ENCODE data around the gene PRR23E. TPM values are rescaled to one million over a fixed set of nuclear protein-coding genes. Genes with fewer than 3 reads are reported as not detected.

PRR23E gene
- total and polyA plus RNA-seq, 10 of the 15 experiments (the other 5 are each of a cell fraction or from before 2014, with no cell fraction given): not detected

DNA sequence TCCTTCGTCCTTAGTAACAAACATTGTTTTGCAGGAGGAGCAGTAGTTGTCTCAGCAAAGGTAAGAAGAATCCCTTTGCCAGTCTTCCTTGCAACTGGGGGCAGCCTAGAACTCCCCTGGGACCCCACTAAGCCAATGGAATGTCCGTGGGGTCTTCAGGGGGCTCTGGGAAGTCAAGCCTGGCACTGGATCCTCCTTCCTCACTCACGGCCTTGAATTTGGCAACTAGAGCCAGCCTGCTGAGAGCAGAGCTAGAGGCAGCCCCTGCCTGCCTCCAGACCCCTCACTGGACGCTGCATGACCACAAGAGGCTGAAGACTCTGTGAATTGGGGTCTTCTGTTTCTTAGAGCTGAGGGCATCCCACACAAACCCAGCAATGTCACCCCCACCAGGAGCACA is 18.6 kb upstream of the PRR23E start:
- ChIA-PET RAD21 (ENCODE audit: unreplicated experiment) (no interaction called here), POLR2A (no interaction called here), CTCF (no interaction called here), SMC1A (ENCODE audit: uncharacterized antibody, unreplicated experiment) (no interaction called here)
- no peak overlapping the region for H3K4me2 ChIP-seq (ENCODE audit: control insufficient read depth, insufficient read depth)
- TF ChIP-seq YY1 (IDR thresholded peaks at IDR 0.05; ENCODE audit: low read depth, low read length) (no peak), RBBP5 (conservative IDR thresholded peaks at IDR 0.05) (no peak)
- TF ChIP-seq, protein P1, sequence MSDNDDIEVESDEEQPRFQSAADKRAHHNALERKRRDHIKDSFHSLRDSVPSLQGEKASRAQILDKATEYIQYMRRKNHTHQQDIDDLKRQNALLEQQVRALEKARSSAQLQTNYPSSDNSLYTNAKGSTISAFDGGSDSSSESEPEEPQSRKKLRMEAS (IDR thresholded peaks at IDR 0.05; ENCODE audit: low read depth, low read length): no peak
- BruUV-seq (replicated peaks): no TSS peak
- FAIRE-seq (no peak), DNase-seq (ENCODE audit: low read depth, low spot score) (no peak), ATAC-seq (no peak)
- WGBS (ENCODE audit: insufficient coverage, insufficient replicate concordance, low lambda C conversion rate, missing lambda C conversion rate): 0% methylated on average over 4 of the region's 4 CpGs
- H3K9me3 ChIP-seq (replicated peaks; ENCODE audit: control insufficient read depth, insufficient read depth, low read length): no peaks in the 10 kb centered on the region; the same call in 2 of the 3 replicates
- H3K27ac ChIP-seq (ENCODE audit: control insufficient read depth, insufficient read depth): no peak overlapping the region
- no peak overlapping the region for H3K4me3 ChIP-seq
- H3K27me3 ChIP-seq (replicated peaks in 1 of 2; ENCODE audit: control insufficient read depth in 2 of 2, insufficient read depth in 2 of 2, low read length in 1 of 2): no peaks in the 10 kb centered on the region; a peak in 2 of 4 replicates
- in situ Hi-C loops (cut with MboI): no loop called here
- no peaks in the 10 kb centered on the region for H3K36me3 ChIP-seq (ENCODE audit: control insufficient read depth in 2 of 2, insufficient read depth in 2 of 2, low read length in 1 of 2)
- H3K4me1 ChIP-seq (ENCODE audit: control insufficient read depth, insufficient read depth, low read length): no peaks in the 10 kb centered on the region
- no peaks in the 10 kb centered on the region for H4K20me1 ChIP-seq (ENCODE audit: control insufficient read depth, insufficient read depth)
- H2AFZ ChIP-seq (ENCODE audit: control insufficient read depth, low read depth, low read length): no peak overlapping the region
- intact Hi-C loops (cut with micrococcal nuclease; ENCODE audit: unreplicated experiment): no loop called here
- no peaks in the 10 kb centered on the region for H3K79me2 ChIP-seq (ENCODE audit: control insufficient read depth, insufficient read depth, low read length)
- H3K9ac ChIP-seq (ENCODE audit: control insufficient read depth, insufficient read depth, low read length): no peak overlapping the region

DNA sequence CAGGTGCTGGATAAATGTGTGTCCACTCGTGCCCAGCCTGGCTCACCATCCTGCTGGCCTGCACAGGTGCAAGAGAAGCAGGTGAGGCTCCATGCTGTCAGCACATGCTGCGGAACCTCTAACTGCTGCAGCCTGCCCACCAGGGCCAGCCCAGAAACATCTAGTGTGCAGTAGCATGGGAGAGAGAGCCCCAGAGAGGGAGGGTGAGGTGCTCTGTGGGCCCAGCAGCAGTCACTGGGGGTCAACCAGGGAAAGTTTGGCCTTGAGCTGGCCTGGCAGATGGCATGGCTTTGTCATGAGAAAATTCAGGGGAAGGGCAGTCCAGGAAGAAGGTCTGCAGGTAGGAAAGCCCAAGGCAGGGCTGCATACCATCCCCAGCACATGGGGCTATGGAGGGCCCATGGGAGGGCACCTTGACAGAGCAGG is 18.2 kb upstream of the PRR23E start:
- in situ Hi-C loops (cut with MboI) (no loop called here), intact Hi-C loops (cut with micrococcal nuclease; ENCODE audit: unreplicated experiment) (no loop called here)
- Histone ChIP-seq H4K20me1 (ENCODE audit: control insufficient read depth, insufficient read depth) (no peaks in the 10 kb centered on the region), H3K79me2 (ENCODE audit: control insufficient read depth, insufficient read depth, low read length) (no peaks in the 10 kb centered on the region), H3K27ac (ENCODE audit: control insufficient read depth, insufficient read depth) (no peak overlapping the region), H3K4me2 (ENCODE audit: control insufficient read depth, insufficient read depth) (no peak overlapping the region), H3K9ac (ENCODE audit: control insufficient read depth, insufficient read depth, low read length) (no peak overlapping the region), H3K4me1 (ENCODE audit: control insufficient read depth, insufficient read depth, low read length) (no peaks in the 10 kb centered on the region), H3K4me3 (no peak overlapping the region), H3K36me3 (ENCODE audit: control insufficient read depth in 2 of 2, insufficient read depth in 2 of 2, low read length in 1 of 2) (no peaks in the 10 kb centered on the region), H2AFZ (ENCODE audit: control insufficient read depth, low read depth, low read length) (no peak overlapping the region), H3K27me3 (replicated peaks in 1 of 2; ENCODE audit: control insufficient read depth in 2 of 2, insufficient read depth in 2 of 2, low read length in 1 of 2) (no peaks in the 10 kb centered on the region; a peak in 2 of 4 replicates), H3K9me3 (replicated peaks; ENCODE audit: control insufficient read depth, insufficient read depth, low read length) (no peaks in the 10 kb centered on the region; the same call in 2 of the 3 replicates)
- 46% methylated on average over 2 of the region's 2 CpGs for WGBS (ENCODE audit: insufficient coverage, insufficient replicate concordance, low lambda C conversion rate, missing lambda C conversion rate)
- ChIA-PET POLR2A (no interaction called here), SMC1A (ENCODE audit: uncharacterized antibody, unreplicated experiment) (no interaction called here), RAD21 (ENCODE audit: unreplicated experiment) (no interaction called here), CTCF (no interaction called here)
- TF ChIP-seq NR2F1 (conservative IDR thresholded peaks at IDR 0.05): no peak
- TF ChIP-seq ESRRA (IDR thresholded peaks at IDR 0.05; ENCODE audit: low read length): no peak
- no peak for TF ChIP-seq PAX5 (IDR thresholded peaks at IDR 0.05; ENCODE audit: borderline replicate concordance, low read depth, low read length)
- no peak for TF ChIP-seq RELA (IDR thresholded peaks at IDR 0.05; ENCODE audit: borderline replicate concordance, partially characterized antibody)
- TF ChIP-seq ZBED1 (IDR thresholded peaks at IDR 0.05; ENCODE audit: borderline replicate concordance): no peak
- TF ChIP-seq NFXL1 (IDR thresholded peaks at IDR 0.05; ENCODE audit: borderline replicate concordance): no peak
- FAIRE-seq: no peak
- no TSS peak for BruUV-seq (replicated peaks)
- ATAC-seq: no peak
- no peak for DNase-seq (ENCODE audit: low read depth, low spot score)
